Measurements from ENCODE around the gene RNF212.

DNA sequence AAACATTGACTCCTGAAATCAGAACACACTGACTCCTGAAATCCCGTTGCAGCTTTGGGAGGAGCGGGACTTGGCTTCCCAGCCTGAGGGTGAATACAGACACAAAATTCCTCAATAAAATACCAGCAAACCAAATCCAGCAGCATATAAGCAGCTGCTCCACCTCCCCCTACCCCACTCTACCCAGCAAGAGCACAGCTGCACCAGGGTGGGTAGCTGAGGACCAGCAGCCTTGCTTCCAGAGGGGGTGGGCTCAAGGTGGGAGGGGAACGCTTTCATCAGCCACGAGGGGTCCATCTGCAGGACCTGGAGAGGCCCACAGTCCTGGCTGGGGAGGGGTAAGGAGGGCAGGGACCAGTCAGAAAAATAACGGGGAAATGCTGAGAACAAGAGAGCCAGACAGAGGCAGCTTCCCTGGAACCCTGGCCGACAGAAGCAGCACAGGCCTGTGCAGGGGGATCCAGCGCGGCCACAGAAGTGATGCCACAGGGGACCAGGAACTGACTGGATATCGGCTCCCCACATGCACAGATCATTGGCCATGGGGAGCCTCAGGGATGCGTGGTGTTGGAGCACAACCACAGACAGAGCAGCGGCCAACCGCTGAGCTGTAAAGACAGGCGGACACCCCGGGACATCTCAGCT, 52.2 kb downstream of the RNF212 start:
- TF ChIP-seq, protein P1, sequence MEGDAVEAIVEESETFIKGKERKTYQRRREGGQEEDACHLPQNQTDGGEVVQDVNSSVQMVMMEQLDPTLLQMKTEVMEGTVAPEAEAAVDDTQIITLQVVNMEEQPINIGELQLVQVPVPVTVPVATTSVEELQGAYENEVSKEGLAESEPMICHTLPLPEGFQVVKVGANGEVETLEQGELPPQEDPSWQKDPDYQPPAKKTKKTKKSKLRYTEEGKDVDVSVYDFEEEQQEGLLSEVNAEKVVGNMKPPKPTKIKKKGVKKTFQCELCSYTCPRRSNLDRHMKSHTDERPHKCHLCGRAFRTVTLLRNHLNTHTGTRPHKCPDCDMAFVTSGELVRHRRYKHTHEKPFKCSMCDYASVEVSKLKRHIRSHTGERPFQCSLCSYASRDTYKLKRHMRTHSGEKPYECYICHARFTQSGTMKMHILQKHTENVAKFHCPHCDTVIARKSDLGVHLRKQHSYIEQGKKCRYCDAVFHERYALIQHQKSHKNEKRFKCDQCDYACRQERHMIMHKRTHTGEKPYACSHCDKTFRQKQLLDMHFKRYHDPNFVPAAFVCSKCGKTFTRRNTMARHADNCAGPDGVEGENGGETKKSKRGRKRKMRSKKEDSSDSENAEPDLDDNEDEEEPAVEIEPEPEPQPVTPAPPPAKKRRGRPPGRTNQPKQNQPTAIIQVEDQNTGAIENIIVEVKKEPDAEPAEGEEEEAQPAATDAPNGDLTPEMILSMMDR (IDR thresholded peaks at IDR 0.05), result no peak
- TF ChIP-seq FOSL2 (IDR thresholded peaks at IDR 0.05) (no peak), FOSL2 (CRISPR knock-in tag; IDR thresholded peaks at IDR 0.05) (no peak), RNF2 (IDR thresholded peaks at IDR 0.05; ENCODE audit: borderline replicate concordance, low read depth) (no peak), CEBPB (IDR thresholded peaks at IDR 0.05) (no peak), MAX (IDR thresholded peaks at IDR 0.05) (no peak), PBX3 (IDR thresholded peaks at IDR 0.05) (no peak), POLR2A (IDR thresholded peaks at IDR 0.05; ENCODE audit: low read length) (no peak), EHMT2 (IDR thresholded peaks at IDR 0.05; ENCODE audit: low read depth) (no peak)
